Measurements from ENCODE around the gene MANBA.
"Not testable (repeated sequence)": the region's sequence is repeated elsewhere in the genome, so short reads cannot be mapped to it uniquely, and the experiment has no call there.

MANBA gene

DNA sequence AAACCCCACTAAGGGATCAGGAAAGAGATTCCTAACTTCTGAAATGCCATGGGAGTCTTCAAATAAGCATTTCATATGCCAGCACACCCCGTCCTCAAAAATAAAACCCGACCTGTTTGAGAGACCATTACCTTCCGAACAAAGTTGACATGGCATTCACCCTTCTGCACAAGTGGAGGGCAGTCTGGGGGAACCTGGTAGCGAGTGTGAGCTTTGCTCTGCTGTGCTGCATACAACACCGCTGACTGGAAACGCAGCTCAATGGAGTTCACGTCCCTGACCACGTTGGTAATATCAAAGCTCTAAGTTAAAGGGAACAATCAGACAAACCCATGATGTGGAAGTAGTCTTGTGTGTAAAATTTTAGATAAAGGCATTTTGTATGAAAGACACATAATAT lies 38.0 kb downstream of the MANBA start:
- no peak for DNase-seq

DNA sequence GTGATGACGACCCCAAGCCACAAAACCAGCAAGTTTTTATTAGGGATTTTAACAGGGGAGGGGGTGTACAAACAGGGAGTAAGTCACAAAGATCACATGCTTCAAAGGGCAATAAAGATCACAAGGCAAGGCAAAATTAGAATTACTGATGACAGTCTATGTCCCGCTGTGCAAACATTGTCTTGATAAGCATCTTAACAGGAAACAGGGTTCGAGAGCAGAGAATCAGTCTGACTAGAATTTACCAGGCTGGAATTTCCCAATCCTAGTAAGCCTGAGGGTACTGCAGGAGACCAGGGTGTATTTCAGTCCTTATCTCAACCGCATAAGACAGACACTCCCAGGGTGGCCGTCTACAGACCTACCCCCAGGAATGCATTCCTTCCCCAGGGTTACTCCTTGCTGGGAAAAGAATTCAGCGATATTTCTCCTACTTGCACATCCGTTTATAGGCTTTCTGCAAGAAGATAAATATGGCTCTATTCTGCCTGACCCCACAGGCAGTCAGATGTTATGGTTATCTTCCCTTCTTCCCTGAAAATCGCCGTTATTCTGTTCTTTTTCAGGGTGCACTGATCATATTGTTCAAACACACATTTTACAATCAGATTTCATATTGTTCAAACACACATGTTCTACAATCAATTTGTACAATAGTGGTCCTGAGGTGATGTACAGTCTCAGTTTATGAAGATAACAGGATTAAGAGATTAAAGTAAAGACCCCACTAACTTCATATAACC lies 41.8 kb downstream of the MANBA start:
- DNase-seq = not testable (repeated sequence)

GRCh38 chr4:102717448-102718092 lies 43.2 kb downstream of the MANBA start:
- DNase-seq = no peak

DNA sequence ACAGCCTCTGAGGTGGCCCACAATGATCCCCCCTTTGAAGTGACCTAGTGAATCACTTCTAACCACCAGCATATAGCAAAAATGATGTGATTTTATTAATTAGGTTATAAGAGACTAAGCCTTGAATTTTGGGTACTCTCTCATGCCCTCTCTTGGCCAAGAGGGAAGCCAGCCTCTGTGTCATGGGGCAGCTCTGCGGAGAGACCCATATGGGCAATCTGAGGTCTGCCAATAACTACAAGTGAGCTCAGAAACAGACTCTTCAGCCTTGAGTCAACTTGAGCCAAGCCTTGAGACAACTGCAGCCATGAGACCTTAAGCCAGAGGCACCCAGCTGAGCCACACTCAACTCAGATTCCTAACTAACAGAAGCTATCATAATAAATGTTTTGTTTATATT lies 45.7 kb downstream of the MANBA start:
- DNase-seq = no peak

GRCh38 chr4:102713774-102714173 lies 47.0 kb downstream of the MANBA start:
- DNase-seq = not testable (repeated sequence)

GRCh38 chr4:102713096-102713495 lies 47.7 kb downstream of the MANBA start:
- DNase-seq = no peak

GRCh38 chr4:102710986-102711385 lies 49.8 kb downstream of the MANBA start:
- DNase-seq = no peak

DNA sequence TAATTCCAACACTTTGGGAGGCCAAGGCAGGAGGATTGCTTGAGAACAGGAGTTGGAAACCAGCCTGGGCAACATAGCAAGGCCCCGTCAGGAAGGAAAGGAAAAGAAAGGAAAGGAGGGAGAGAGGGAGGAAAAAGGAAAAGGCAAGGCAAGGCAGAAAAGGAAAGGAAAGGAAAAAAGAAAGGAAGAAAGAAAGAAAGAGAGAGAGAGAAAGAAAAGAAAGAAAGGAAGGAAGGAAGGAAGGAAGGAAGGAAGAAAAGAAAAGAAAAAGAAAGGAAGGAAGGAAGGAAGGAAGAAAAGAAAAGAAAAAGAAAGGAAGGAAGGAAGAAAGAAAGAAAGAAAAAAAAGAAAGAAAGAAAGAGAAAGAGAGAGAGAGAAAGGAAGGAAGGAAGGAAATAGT lies 51.7 kb downstream of the MANBA start:
- DNase-seq = not testable (repeated sequence)

DNA sequence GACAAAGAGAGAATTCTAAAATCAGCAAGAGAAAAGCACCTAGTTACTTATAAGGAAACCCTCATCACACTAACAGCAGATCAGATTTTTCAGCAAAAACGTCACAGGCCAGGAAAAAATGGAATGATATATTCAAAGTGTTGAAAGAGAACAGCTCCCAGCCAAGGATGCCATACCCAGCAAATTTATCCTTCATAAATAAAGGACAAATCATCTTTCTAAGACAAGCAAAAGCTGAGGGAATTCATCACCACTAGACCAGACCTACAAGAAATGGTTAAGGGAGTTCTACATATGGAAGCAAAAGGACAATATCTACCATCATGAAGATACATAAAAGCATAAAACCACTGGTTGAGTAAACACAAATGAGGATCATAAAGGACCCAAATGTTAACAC lies 53.6 kb downstream of the MANBA start:
- DNase-seq = no peak

DNA sequence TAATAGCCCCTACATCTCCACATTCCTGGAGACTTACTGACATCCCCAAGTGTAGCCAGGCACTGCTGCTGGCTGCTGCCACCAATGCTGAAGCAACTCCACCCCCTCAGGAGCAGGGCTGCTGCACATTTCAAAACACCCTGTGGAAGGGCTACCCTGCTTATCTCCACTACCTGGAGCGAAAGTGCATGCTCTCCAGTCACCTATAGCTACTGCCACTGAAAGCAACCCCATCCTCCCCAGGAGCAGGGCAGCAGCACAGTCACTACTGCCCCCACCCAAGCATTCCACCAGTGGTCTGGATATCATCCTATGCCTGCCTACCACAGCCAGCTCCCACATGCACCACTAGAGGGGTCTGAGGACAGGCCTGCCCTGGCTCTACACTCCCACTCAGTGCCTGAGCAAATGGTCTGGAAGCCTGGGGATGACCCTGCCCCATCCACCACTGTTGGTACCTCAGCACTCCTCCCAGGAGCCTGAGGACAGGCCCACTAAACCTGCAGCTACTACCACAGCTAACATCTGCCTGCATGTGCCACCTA lies 55.3 kb downstream of the MANBA start:
- no peak for DNase-seq

GRCh38 chr4:102696758-102697157 lies 64.0 kb downstream of the MANBA start:
- DNase-seq = no peak

GRCh38 chr4:102694791-102695190 lies 66.0 kb downstream of the MANBA start:
- DNase-seq = no peak

GRCh38 chr4:102693861-102694260 lies 66.9 kb downstream of the MANBA start:
- peak; percentile 16 to 26 for DNase-seq

- peak; percentile 35 to 85 for DNase-seq
These were observed 67.4 kb downstream of the MANBA start for GRCh38 chr4:102693262-102693850.

- peak in 1 of 2 donors; percentile 34 for DNase-seq
These were observed 68.3 kb downstream of the MANBA start for GRCh38 chr4:102692474-102692873.

DNA sequence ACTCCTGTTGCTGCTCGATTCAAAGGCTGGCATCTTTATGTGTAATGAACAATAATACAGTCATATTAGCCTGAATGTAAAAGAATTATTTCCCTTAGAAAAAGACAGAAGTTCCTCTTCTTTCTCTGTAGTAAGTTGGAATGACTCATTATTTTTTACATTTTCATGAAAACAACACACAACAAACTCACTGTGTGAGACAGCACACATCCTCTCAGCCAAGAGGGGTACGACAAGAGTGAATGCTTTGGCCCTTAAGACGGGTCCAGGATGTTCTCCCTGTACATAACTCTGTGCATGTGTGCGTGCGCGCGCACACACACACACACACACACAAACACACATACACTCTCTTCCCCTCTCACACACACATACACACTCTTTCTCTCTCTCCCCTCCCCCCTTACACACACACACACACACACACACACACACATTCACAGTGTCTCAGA lies 72.8 kb downstream of the MANBA start:
- DNase-seq = peak; percentile 14 to 58

- DNase-seq = peak; percentile 36 to 55
These were observed 73.3 kb downstream of the MANBA start for GRCh38 chr4:102687373-102687981.

DNA sequence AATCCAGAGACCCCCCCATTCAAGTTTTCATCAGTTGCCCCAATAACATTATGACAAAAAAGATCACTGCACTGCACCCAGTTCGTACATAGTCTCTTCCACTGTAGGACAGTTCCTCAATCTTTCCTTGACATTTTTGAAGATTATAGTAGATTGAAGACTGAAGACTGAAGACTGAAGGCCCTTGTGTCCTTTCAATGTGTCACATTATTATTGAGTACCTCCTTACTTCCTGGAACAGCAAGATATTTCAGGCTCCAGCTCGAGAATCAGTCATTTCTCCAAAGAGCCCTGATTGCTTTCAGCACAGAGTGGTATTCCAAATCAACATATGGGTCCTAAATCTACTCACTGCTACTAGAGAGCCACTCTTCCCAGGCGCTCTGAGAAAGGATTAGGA lies 75.0 kb downstream of the MANBA start:
- DNase-seq = no peak

GRCh38 chr4:102684610-102685052 lies 76.1 kb downstream of the MANBA start:
- no peak for DNase-seq

DNA sequence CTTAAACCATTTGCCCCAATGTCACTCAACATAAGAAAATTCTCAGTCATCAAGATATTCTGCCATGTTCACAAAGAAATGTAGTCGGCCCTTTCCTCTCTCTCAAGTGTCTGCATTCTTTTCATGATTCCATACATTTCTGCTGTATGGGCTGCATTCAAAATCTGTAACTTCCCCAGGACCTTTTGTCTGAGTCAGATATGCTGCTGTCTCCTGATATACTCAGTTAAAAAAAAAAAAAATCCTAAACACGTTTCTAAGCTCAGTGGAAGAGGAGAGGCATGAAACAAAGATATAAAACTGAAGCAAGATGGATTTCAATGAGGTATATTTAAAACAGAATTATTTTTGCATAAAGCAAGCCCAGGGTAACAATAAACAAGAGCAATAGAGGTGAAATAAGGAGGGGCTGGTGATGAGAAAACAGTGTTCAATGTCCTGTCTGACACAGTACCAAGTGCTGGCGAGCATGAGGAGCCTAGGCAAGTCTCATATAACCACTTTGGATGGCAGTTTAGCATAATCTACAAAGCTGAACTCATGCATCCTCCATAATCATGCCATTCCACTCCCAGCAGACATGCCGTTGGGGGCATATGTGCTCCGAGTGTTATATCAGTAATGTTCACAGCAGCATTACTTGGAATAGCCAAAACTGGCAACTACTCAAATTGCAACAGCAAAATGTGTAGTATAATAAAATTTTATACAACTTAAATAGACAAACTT lies 76.7 kb downstream of the MANBA start:
- no peak for DNase-seq

- no peak for DNase-seq
These were observed 82.0 kb downstream of the MANBA start for GRCh38 chr4:102678695-102679335.

DNA sequence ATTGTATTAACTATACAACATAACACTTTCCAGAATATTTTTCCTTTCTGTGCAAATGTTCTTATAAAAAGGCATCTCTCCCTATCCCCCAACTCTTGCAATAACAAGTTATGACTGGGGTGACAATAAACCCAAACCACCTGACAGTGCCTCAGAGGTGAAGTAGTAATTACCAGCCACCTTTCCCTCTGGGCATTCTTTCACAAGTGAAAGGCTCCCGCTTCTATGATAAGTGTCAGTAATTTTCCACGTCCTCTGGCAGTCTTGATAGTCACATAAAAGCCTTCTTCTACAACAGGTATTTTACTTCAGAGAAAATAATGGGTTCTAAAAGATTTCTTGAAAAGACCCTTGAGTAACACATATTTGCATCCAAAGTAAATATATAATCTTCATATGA lies 82.7 kb downstream of the MANBA start:
- DNase-seq = no peak

All from inflammatory macrophage (primary cell).